HUES64 (cell line): ENCODE data around the gene CACNG1.
"Not testable (repeated sequence)": the region's sequence is repeated elsewhere in the genome, so short reads cannot be mapped to it uniquely, and the experiment has no call there.

Experiments
- H3K27ac ChIP-seq: 2 replicates; pipeline ENCODE4 v1.7.0; 2013; ENCODE audit warnings: low read depth, low read length, inconsistent platforms
- H3K27me3 ChIP-seq: 2 replicates; pipeline ENCODE4 v1.6.1; 2013; ENCODE audit warnings: mild to moderate bottlenecking, low read length; ENCODE audit not compliant: insufficient read depth
- H3K36me3 ChIP-seq: 2 replicates; pipeline ENCODE4 v1.6.1; 2013; ENCODE audit warnings: mild to moderate bottlenecking, low read length; ENCODE audit not compliant: insufficient read depth
- H3K4me1 ChIP-seq: 2 replicates; pipeline ENCODE4 v1.6.1; 2013; ENCODE audit warnings: mild to moderate bottlenecking, low read length, moderate library complexity; ENCODE audit not compliant: insufficient read depth
- H3K4me3 ChIP-seq: 2 replicates; pipeline ENCODE4 v1.5.1; 2013; ENCODE audit warnings: mild to moderate bottlenecking, low read length, moderate library complexity
- H3K9ac ChIP-seq: 2 replicates; pipeline ENCODE4 v1.6.1; 2013; ENCODE audit warnings: mild to moderate bottlenecking, low read depth, low read length
- H3K9me3 ChIP-seq: 2 replicates; pipeline ENCODE4 v1.6.1; 2013; ENCODE audit warnings: low read depth, low read length; ENCODE audit not compliant: insufficient read depth
- WGBS: fragments of 150-250, 120-280 bp; methylation state at CpG from one replicate; pipeline ENCODE4 v1.1.7; 2013; ENCODE audit warnings: missing lambda C conversion rate; 5-methylcytosine and 5-hydroxymethylcytosine counted together

The CACNG1 gene

GRCh38 chr17:67026341-67026740, 18.0 kb upstream of the CACNG1 start:
- Histone ChIP-seq H3K27ac (no peak overlapping the region), H3K9me3 (no peaks in the 10 kb centered on the region), H3K27me3 (no peaks in the 10 kb centered on the region), H3K9ac (no peak overlapping the region), H3K4me1 (no peaks in the 10 kb centered on the region), H3K4me3 (no peak overlapping the region), H3K36me3 (no peaks in the 10 kb centered on the region)
- 93% methylated on average over 2 of the region's 2 CpGs for WGBS

GRCh38 chr17:67027031-67027628, 17.2 kb upstream of the CACNG1 start:
- Histone ChIP-seq H3K27ac (no peak overlapping the region), H3K36me3 (no peaks in the 10 kb centered on the region), H3K9me3 (no peaks in the 10 kb centered on the region), H3K4me1 (no peaks in the 10 kb centered on the region), H3K4me3 (no peak overlapping the region), H3K27me3 (no peaks in the 10 kb centered on the region), H3K9ac (no peak overlapping the region)
- WGBS, result 91% methylated on average over 12 of the region's 12 CpGs

GRCh38 chr17:67030641-67031040, 13.7 kb upstream of the CACNG1 start:
- Histone ChIP-seq H3K27me3 (no peaks in the 10 kb centered on the region), H3K9ac (no peak overlapping the region), H3K27ac (no peak overlapping the region), H3K9me3 (no peaks in the 10 kb centered on the region), H3K4me1 (no peaks in the 10 kb centered on the region), H3K4me3 (no peak overlapping the region), H3K36me3 (no peaks in the 10 kb centered on the region)
- 94% methylated on average over 21 of the region's 21 CpGs for WGBS

- H3K4me1 ChIP-seq, result no peaks in the 10 kb centered on the region
Measured at GRCh38 chr17:67032382-67032781, 12.0 kb upstream of the CACNG1 start.

GRCh38 chr17:67032985-67033384, 11.4 kb upstream of the CACNG1 start:
- Histone ChIP-seq H3K4me1 (no peaks in the 10 kb centered on the region), H3K27me3 (no peaks in the 10 kb centered on the region), H3K9ac (no peak overlapping the region), H3K9me3 (no peaks in the 10 kb centered on the region), H3K36me3 (no peaks in the 10 kb centered on the region), H3K4me3 (no peak overlapping the region), H3K27ac (no peak overlapping the region)
- WGBS, result 96% methylated on average over 11 of the region's 13 CpGs

More at GRCh38 chr17:67032382-67032781, 12.0 kb upstream of the CACNG1 start:
- Histone ChIP-seq H3K9me3 (no peaks in the 10 kb centered on the region), H3K36me3 (no peaks in the 10 kb centered on the region), H3K4me3 (no peak overlapping the region), H3K9ac (no peak overlapping the region), H3K27ac (no peak overlapping the region), H3K27me3 (no peaks in the 10 kb centered on the region)
- WGBS, result 95% methylated on average over 14 of the region's 14 CpGs

GRCh38 chr17:67033613-67034012, 10.7 kb upstream of the CACNG1 start:
- Histone ChIP-seq H3K27ac (no peak overlapping the region), H3K4me3 (no peak overlapping the region), H3K9ac (no peak overlapping the region), H3K36me3 (no peaks in the 10 kb centered on the region), H3K27me3 (no peaks in the 10 kb centered on the region), H3K9me3 (no peaks in the 10 kb centered on the region), H3K4me1 (no peaks in the 10 kb centered on the region)
- WGBS, result 97% methylated on average over 9 of the region's 9 CpGs

- Histone ChIP-seq H3K9ac (no peak overlapping the region), H3K27me3 (no peaks in the 10 kb centered on the region), H3K36me3 (no peaks in the 10 kb centered on the region), H3K27ac (no peak overlapping the region), H3K4me1 (no peaks in the 10 kb centered on the region), H3K4me3 (no peak overlapping the region), H3K9me3 (no peaks in the 10 kb centered on the region)
- WGBS, result 83% methylated on average over 10 of the region's 11 CpGs
Measured at GRCh38 chr17:67035131-67036083, 8.9 kb upstream of the CACNG1 start.

- Histone ChIP-seq H3K4me3 (no peak overlapping the region), H3K27me3 (no peaks in the 10 kb centered on the region), H3K36me3 (no peaks in the 10 kb centered on the region), H3K4me1 (no peaks in the 10 kb centered on the region), H3K9ac (no peak overlapping the region), H3K9me3 (no peaks in the 10 kb centered on the region), H3K27ac (no peak overlapping the region)
- 76% methylated on average over 5 of the region's 5 CpGs for WGBS
Measured at GRCh38 chr17:67038861-67039365, 5.4 kb upstream of the CACNG1 start.

GRCh38 chr17:67040652-67041051, 3.7 kb upstream of the CACNG1 start:
- 92% methylated on average over 6 of the region's 6 CpGs for WGBS
- Histone ChIP-seq H3K4me1 (no peaks in the 10 kb centered on the region), H3K9ac (no peak overlapping the region), H3K27ac (no peak overlapping the region), H3K9me3 (no peaks in the 10 kb centered on the region), H3K4me3 (no peak overlapping the region), H3K36me3 (no peaks in the 10 kb centered on the region), H3K27me3 (no peaks in the 10 kb centered on the region)

- H3K36me3 ChIP-seq, H3K27me3 ChIP-seq, H3K9me3 ChIP-seq, H3K27ac ChIP-seq, H3K4me3 ChIP-seq, H3K9ac ChIP-seq, H3K4me1 ChIP-seq: not testable (repeated sequence)
- WGBS, result 97% methylated on average over 5 of the region's 5 CpGs
Measured at GRCh38 chr17:67041119-67041518, 3.2 kb upstream of the CACNG1 start.

GRCh38 chr17:67041531-67041930, 2.8 kb upstream of the CACNG1 start:
- Histone ChIP-seq H3K4me3 (no peak overlapping the region), H3K9me3 (no peaks in the 10 kb centered on the region), H3K27ac (no peak overlapping the region), H3K27me3 (no peaks in the 10 kb centered on the region), H3K36me3 (no peaks in the 10 kb centered on the region), H3K9ac (no peak overlapping the region), H3K4me1 (no peaks in the 10 kb centered on the region)
- WGBS, result 79% methylated on average over 7 of the region's 7 CpGs
